Measurements from ENCODE around the gene UMAD1. TPM values are rescaled to one million over a fixed set of nuclear protein-coding genes. Genes with fewer than 3 reads are reported as not detected.

UMAD1 gene
- total and polyA plus RNA-seq, 2 of the 13 experiments (the other 11 are each of a cell fraction or from before 2014, with no cell fraction given): 16.8 to 17.6 TPM

DNA sequence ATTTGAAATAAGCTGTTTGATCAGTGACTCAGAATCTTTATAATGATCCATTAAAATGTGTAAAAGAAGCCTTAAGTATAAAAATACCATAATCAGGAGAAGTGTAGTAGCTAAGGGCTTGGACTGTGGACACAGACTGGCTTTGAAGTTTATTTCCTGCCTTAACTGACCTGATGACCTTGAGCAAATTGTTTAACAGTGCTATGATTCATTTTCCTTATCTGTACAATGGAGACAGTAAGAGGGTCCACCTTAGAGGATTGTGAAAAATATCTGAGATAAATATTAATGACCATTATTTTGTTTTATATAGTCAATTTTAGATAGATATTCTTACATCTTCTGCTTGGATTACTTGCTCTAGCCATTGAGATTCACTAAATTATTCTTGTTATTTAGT lies 91.2 kb downstream of the UMAD1 start (continued):
- TF ChIP-seq, protein P1, sequence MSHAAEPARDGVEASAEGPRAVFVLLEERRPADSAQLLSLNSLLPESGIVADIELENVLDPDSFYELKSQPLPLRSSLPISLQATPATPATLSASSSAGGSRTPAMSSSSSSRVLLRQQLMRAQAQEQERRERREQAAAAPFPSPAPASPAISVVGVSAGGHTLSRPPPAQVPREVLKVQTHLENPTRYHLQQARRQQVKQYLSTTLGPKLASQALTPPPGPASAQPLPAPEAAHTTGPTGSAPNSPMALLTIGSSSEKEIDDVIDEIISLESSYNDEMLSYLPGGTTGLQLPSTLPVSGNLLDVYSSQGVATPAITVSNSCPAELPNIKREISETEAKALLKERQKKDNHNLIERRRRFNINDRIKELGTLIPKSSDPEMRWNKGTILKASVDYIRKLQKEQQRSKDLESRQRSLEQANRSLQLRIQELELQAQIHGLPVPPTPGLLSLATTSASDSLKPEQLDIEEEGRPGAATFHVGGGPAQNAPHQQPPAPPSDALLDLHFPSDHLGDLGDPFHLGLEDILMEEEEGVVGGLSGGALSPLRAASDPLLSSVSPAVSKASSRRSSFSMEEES (CRISPR knock-in tag; IDR thresholded peaks at IDR 0.05): peak; percentile 25; the same call in 1 of the 2 replicates
- TF ChIP-seq EP300 (IDR thresholded peaks at IDR 0.05; ENCODE audit: low read depth in 2 of 2, low read length in 2 of 2): peak in 1 of 2 experiments; percentile 90; a peak in 2 of 4 replicates
- TF ChIP-seq EP300 (CRISPR knock-in tag; IDR thresholded peaks at IDR 0.05; ENCODE audit: borderline replicate concordance): peak; percentile 84
- peak; percentile 79 for TF ChIP-seq HNF4A (CRISPR knock-in tag; IDR thresholded peaks at IDR 0.05)
- no peak for TF ChIP-seq ZNF878 (CRISPR knock-in tag; IDR thresholded peaks at IDR 0.05)
- no peak for TF ChIP-seq CREB1 (IDR thresholded peaks at IDR 0.05)
- peak; percentile 35; the same call in 1 of the 2 replicates for TF ChIP-seq CREB1 (CRISPR knock-in tag; IDR thresholded peaks at IDR 0.05)
- peak; percentile 80 for TF ChIP-seq BCL6 (CRISPR knock-in tag; IDR thresholded peaks at IDR 0.05)
- TF ChIP-seq ETV5 (CRISPR knock-in tag; IDR thresholded peaks at IDR 0.05; ENCODE audit: borderline replicate concordance): peak; percentile 91
- TF ChIP-seq SOX6 (IDR thresholded peaks at IDR 0.05): no peak
- TF ChIP-seq SOX6 (CRISPR knock-in tag; IDR thresholded peaks at IDR 0.05): peak; percentile 73; the same call in 1 of the 2 replicates
- peak; percentile 85 for TF ChIP-seq SOX5 (CRISPR knock-in tag; IDR thresholded peaks at IDR 0.05; ENCODE audit: borderline replicate concordance)
- no peak for TF ChIP-seq PRPF4 (IDR thresholded peaks at IDR 0.05; ENCODE audit: low read depth, low read length, poor library complexity, severe bottlenecking)
- TF ChIP-seq ERF (CRISPR knock-in tag; IDR thresholded peaks at IDR 0.05): no peak; the same call in 1 of the 2 replicates
- TF ChIP-seq CREM (IDR thresholded peaks at IDR 0.05): peak; percentile 56; the same call in 1 of the 2 replicates
- TF ChIP-seq CREM (CRISPR knock-in tag; IDR thresholded peaks at IDR 0.05): no peak
- TF ChIP-seq RARA (CRISPR knock-in tag; IDR thresholded peaks at IDR 0.05): peak; percentile 88
- 0 out of 2 replicates have a peak, but pooled peaks have one; percentile 42 for TF ChIP-seq RCOR2 (CRISPR knock-in tag; IDR thresholded peaks at IDR 0.05)
- TF ChIP-seq TCF7L2 (IDR thresholded peaks at IDR 0.05; ENCODE audit: low read depth, low read length): peak; percentile 16; the same call in 1 of the 2 replicates
- peak; percentile 12 for TF ChIP-seq TEAD3 (CRISPR knock-in tag; optimal IDR thresholded peaks at IDR 0.05; ENCODE audit: borderline replicate concordance)
- TF ChIP-seq, protein P2, sequence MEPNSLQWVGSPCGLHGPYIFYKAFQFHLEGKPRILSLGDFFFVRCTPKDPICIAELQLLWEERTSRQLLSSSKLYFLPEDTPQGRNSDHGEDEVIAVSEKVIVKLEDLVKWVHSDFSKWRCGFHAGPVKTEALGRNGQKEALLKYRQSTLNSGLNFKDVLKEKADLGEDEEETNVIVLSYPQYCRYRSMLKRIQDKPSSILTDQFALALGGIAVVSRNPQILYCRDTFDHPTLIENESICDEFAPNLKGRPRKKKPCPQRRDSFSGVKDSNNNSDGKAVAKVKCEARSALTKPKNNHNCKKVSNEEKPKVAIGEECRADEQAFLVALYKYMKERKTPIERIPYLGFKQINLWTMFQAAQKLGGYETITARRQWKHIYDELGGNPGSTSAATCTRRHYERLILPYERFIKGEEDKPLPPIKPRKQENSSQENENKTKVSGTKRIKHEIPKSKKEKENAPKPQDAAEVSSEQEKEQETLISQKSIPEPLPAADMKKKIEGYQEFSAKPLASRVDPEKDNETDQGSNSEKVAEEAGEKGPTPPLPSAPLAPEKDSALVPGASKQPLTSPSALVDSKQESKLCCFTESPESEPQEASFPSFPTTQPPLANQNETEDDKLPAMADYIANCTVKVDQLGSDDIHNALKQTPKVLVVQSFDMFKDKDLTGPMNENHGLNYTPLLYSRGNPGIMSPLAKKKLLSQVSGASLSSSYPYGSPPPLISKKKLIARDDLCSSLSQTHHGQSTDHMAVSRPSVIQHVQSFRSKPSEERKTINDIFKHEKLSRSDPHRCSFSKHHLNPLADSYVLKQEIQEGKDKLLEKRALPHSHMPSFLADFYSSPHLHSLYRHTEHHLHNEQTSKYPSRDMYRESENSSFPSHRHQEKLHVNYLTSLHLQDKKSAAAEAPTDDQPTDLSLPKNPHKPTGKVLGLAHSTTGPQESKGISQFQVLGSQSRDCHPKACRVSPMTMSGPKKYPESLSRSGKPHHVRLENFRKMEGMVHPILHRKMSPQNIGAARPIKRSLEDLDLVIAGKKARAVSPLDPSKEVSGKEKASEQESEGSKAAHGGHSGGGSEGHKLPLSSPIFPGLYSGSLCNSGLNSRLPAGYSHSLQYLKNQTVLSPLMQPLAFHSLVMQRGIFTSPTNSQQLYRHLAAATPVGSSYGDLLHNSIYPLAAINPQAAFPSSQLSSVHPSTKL (CRISPR knock-in tag; IDR thresholded peaks at IDR 0.05): peak; percentile 96
- no peak for TF ChIP-seq ZNF672 (CRISPR knock-in tag; IDR thresholded peaks at IDR 0.05)
- peak; percentile 59; the same call in 1 of the 2 replicates for TF ChIP-seq HDAC2 (CRISPR knock-in tag; IDR thresholded peaks at IDR 0.05)
- TF ChIP-seq SMARCE1 (IDR thresholded peaks at IDR 0.05; ENCODE audit: borderline replicate concordance): peak; percentile 69; the same call in 1 of the 2 replicates
- TF ChIP-seq, protein P3, sequence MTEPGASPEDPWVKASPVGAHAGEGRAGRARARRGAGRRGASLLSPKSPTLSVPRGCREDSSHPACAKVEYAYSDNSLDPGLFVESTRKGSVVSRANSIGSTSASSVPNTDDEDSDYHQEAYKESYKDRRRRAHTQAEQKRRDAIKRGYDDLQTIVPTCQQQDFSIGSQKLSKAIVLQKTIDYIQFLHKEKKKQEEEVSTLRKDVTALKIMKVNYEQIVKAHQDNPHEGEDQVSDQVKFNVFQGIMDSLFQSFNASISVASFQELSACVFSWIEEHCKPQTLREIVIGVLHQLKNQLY (CRISPR knock-in tag; IDR thresholded peaks at IDR 0.05): 0 out of 2 replicates have a peak, but pooled peaks have one; percentile 29
- TF ChIP-seq ZNF644 (CRISPR knock-in tag; IDR thresholded peaks at IDR 0.05; ENCODE audit: low read depth): peak; percentile 59; the same call in 1 of the 2 replicates
- peak; percentile 92 for TF ChIP-seq NR2F2 (IDR thresholded peaks at IDR 0.05; ENCODE audit: borderline replicate concordance, low read depth)
- peak; percentile 74 for TF ChIP-seq MIXL1 (CRISPR knock-in tag; IDR thresholded peaks at IDR 0.05)
- peak; percentile 64; the same call in 1 of the 2 replicates for TF ChIP-seq RXRB (CRISPR knock-in tag; IDR thresholded peaks at IDR 0.05; ENCODE audit: borderline replicate concordance)
- peak; percentile 50; the same call in 1 of the 2 replicates for TF ChIP-seq ZNF629 (CRISPR knock-in tag; conservative IDR thresholded peaks at IDR 0.05)
- peak; percentile 96 for TF ChIP-seq HMG20A (CRISPR knock-in tag; IDR thresholded peaks at IDR 0.05; ENCODE audit: borderline replicate concordance)
